ENCODE results near the gene ZBTB4.

GRCh38 chr17:7425316-7425715 is 54.1 kb downstream of the ZBTB4 start, which contains the start of gene SPEM2:
- TF ChIP-seq, protein P1, sequence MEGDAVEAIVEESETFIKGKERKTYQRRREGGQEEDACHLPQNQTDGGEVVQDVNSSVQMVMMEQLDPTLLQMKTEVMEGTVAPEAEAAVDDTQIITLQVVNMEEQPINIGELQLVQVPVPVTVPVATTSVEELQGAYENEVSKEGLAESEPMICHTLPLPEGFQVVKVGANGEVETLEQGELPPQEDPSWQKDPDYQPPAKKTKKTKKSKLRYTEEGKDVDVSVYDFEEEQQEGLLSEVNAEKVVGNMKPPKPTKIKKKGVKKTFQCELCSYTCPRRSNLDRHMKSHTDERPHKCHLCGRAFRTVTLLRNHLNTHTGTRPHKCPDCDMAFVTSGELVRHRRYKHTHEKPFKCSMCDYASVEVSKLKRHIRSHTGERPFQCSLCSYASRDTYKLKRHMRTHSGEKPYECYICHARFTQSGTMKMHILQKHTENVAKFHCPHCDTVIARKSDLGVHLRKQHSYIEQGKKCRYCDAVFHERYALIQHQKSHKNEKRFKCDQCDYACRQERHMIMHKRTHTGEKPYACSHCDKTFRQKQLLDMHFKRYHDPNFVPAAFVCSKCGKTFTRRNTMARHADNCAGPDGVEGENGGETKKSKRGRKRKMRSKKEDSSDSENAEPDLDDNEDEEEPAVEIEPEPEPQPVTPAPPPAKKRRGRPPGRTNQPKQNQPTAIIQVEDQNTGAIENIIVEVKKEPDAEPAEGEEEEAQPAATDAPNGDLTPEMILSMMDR (IDR thresholded peaks at IDR 0.05; ENCODE audit: insufficient read depth, low read depth, low read length) = no peak
- no peak for TF ChIP-seq EZH2 (IDR thresholded peaks at IDR 0.05; ENCODE audit: insufficient read depth, low read length)
